Fibroblast of lung (primary cell): ENCODE data around the gene NUP133. TPM values are rescaled to one million over a fixed set of nuclear protein-coding genes. Genes with fewer than 3 reads are reported as not detected.

Source experiments
- DNase-seq, 2 donors: peaks; one replicate each; pipeline versions ENCODE4 v3.0.0 to v3.0.0-alpha.2; 2010; ENCODE audit warnings: low read depth in 2 of 2
- H2AFZ ChIP-seq: 2 replicates; pipeline ENCODE4 v1.5.1; 2012; ENCODE audit warnings: low read length, control low read depth, inconsistent platforms
- H3K27ac ChIP-seq: 2 replicates; pipeline ENCODE4 v1.5.1; 2011; ENCODE audit warnings: low read length, control low read depth; ENCODE audit not compliant: insufficient read depth
- H3K27me3 ChIP-seq: 2 replicates; pipeline ENCODE4 v1.5.1; 2011; ENCODE audit warnings: mild to moderate bottlenecking, low read length; ENCODE audit not compliant: control insufficient read depth, insufficient read depth
- H3K36me3 ChIP-seq: 2 replicates; pipeline ENCODE4 v1.5.1; 2011; ENCODE audit warnings: low read length; ENCODE audit not compliant: control insufficient read depth, insufficient read depth
- H3K4me1 ChIP-seq: 2 replicates; pipeline ENCODE4 v1.5.1; 2011; ENCODE audit warnings: low read length; ENCODE audit not compliant: control insufficient read depth, insufficient read depth; ENCODE audit errors: extremely low read depth
- H3K4me2 ChIP-seq: 2 replicates; pipeline ENCODE4 v1.5.1; 2011; ENCODE audit warnings: low read length, control low read depth; ENCODE audit not compliant: insufficient read depth; ENCODE audit errors: extremely low read depth
- H3K4me3 ChIP-seq, 4 experiments: fragments of 200-600 bp in 1 of 4; sonication (generic) in 1 of 4; replicated peaks in 1 of 4; 2 replicates each; pipeline ENCODE4 v1.5.1; 2011 to 2016; ENCODE audit warnings: low read length in 4 of 4, low read depth in 3 of 4, mild to moderate bottlenecking in 3 of 4, control low read depth in 2 of 4, inconsistent platforms in 1 of 4, mixed read lengths in 1 of 4; ENCODE audit not compliant: insufficient read depth in 1 of 4; ENCODE audit errors: control extremely low read depth in 1 of 4
- H3K79me2 ChIP-seq: 2 replicates; pipeline ENCODE4 v1.5.1; 2012; ENCODE audit warnings: mild to moderate bottlenecking, low read length, inconsistent platforms; ENCODE audit not compliant: control insufficient read depth, insufficient read depth
- H3K9ac ChIP-seq: 2 replicates; pipeline ENCODE4 v1.5.1; 2011; ENCODE audit warnings: mild to moderate bottlenecking, low read length, control low read depth; ENCODE audit not compliant: insufficient read depth
- H3K9me3 ChIP-seq: 2 replicates; pipeline ENCODE4 v1.5.1; 2012; ENCODE audit warnings: low read depth, low read length; ENCODE audit not compliant: control insufficient read depth, insufficient read depth
- H4K20me1 ChIP-seq: 2 replicates; pipeline ENCODE4 v1.5.1; 2011; ENCODE audit warnings: low read length; ENCODE audit not compliant: control insufficient read depth, insufficient read depth; ENCODE audit errors: extremely low read depth
- EZH2 ChIP-seq: IDR thresholded peaks from 2 replicates; pipeline ENCODE4 v1.5.1; 2012; ENCODE audit warnings: low read length, control low read depth, mild to moderate bottlenecking; ENCODE audit errors: missing control alignments
- polyA plus RNA-seq, 2 donors: library from polyadenylated mRNA; depleted of rRNA in 1 of 2; stranded (reverse) in 1 of 2; unstranded in 1 of 2; fragments of >200 nt; gene quantifications; 2 replicates each; pipeline ENCODE4 v1.2.1, GENCODE V29; 2011 to 2012; ENCODE audit warnings: missing spikeins in 1 of 2
- total RNA-seq: library from RNA; depleted of rRNA; stranded (reverse); fragments of >200 nt; gene quantifications from 2 replicates; pipeline ENCODE4 v1.2.1, GENCODE V29; 2014
- TF ChIP-seq, protein P1 (sequence below), 2 donors: IDR thresholded peaks in 1 of 2; conservative IDR thresholded peaks in 1 of 2; 1 replicate in 1 of 2; 2 replicates in 1 of 2; pipeline ENCODE4 v1.5.1; 2011 to 2012; ENCODE audit warnings: low read length in 2 of 2, control low read depth in 1 of 2, inconsistent platforms in 1 of 2, low read depth in 1 of 2, mild to moderate bottlenecking in 1 of 2

NUP133 gene
- total and polyA plus RNA-seq, 2 donors (not counting 1 experiment from before 2014, with no cell fraction given): 20.8 to 31.9 TPM

- Histone ChIP-seq H3K79me2 (no peaks in the 10 kb centered on the region), H3K27ac (no peak overlapping the region), H3K4me2 (no peak overlapping the region), H2AFZ (no peak overlapping the region), H3K9me3 (no peaks in the 10 kb centered on the region), H3K9ac (no peak overlapping the region), H3K36me3 (peaks cover 2% of the 10 kb centered on the region), H3K4me3 (no peak overlapping the region), H3K4me1 (no peaks in the 10 kb centered on the region), H3K27me3 (no peaks in the 10 kb centered on the region), H4K20me1 (no peaks in the 10 kb centered on the region)
- TF ChIP-seq, protein P1, sequence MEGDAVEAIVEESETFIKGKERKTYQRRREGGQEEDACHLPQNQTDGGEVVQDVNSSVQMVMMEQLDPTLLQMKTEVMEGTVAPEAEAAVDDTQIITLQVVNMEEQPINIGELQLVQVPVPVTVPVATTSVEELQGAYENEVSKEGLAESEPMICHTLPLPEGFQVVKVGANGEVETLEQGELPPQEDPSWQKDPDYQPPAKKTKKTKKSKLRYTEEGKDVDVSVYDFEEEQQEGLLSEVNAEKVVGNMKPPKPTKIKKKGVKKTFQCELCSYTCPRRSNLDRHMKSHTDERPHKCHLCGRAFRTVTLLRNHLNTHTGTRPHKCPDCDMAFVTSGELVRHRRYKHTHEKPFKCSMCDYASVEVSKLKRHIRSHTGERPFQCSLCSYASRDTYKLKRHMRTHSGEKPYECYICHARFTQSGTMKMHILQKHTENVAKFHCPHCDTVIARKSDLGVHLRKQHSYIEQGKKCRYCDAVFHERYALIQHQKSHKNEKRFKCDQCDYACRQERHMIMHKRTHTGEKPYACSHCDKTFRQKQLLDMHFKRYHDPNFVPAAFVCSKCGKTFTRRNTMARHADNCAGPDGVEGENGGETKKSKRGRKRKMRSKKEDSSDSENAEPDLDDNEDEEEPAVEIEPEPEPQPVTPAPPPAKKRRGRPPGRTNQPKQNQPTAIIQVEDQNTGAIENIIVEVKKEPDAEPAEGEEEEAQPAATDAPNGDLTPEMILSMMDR (conservative IDR thresholded peaks at IDR 0.05 in 1 of 2, IDR thresholded peaks at IDR 0.05 in 1 of 2; ENCODE audit: low read depth in 1 of 2, low read length in 2 of 2): no peak
- no peak for TF ChIP-seq EZH2
- DNase-seq: no peak
Measured at GRCh38 chr1:229535230-229535629, 27.1 kb upstream of the NUP133 start.

DNA sequence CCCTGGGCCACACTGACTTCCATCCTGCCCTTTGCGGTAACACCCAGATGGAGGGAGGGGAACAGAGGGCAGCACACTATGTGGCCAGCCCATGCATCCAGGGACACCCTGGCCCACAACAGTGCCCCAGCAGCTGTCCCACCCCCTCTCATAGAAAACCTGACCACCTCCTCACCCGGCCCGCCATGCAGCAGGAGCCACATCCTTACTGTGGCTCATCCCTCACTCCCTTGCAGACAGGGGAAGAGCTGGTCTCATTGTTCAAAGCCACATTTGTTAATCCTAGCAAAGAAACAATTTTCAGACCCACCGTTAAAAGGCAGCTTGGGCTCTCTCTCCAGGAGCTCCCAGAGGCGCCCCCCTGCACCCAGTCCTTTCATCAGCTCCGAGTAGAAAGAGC lies 23.2 kb upstream of the NUP133 start:
- Histone ChIP-seq H3K79me2 (no peaks in the 10 kb centered on the region), H2AFZ (no peak overlapping the region), H3K4me2 (no peak overlapping the region), H3K27me3 (no peaks in the 10 kb centered on the region), H3K9me3 (no peaks in the 10 kb centered on the region), H4K20me1 (no peaks in the 10 kb centered on the region), H3K36me3 (peaks cover 7% of the 10 kb centered on the region), H3K4me1 (no peaks in the 10 kb centered on the region), H3K9ac (no peak overlapping the region), H3K27ac (no peak overlapping the region), H3K4me3 (no peak overlapping the region)
- DNase-seq: no peak
- no peak for TF ChIP-seq EZH2
- TF ChIP-seq, protein P1 (conservative IDR thresholded peaks at IDR 0.05 in 1 of 2, IDR thresholded peaks at IDR 0.05 in 1 of 2; ENCODE audit: low read depth in 1 of 2, low read length in 2 of 2): no peak

DNA sequence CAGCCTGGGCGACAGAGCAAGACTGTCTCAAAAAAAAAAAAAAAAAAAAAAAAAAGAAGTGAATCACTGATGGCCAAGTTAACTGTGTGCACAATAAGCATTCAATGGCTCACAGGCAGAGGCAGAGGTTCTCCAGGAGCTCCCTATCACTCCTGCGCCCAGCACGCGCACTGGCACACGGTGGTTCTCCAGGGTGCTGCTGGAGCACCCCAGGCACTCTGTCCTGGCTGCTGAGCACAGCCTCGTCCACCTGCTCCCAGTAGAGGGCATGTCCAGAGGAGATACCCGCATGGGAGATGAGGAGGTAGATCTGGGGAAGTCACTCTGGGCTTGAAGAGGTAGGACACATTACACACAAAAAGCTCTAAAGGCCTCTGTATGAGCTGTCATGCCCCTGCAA lies 21.5 kb upstream of the NUP133 start:
- DNase-seq: no peak
- Histone ChIP-seq H3K27me3 (no peaks in the 10 kb centered on the region), H3K79me2 (no peaks in the 10 kb centered on the region), H3K4me3 (no peak overlapping the region), H3K27ac (no peak overlapping the region), H3K36me3 (peaks cover 7% of the 10 kb centered on the region), H2AFZ (no peak overlapping the region), H3K9me3 (no peaks in the 10 kb centered on the region), H4K20me1 (no peaks in the 10 kb centered on the region), H3K4me1 (no peaks in the 10 kb centered on the region), H3K9ac (no peak overlapping the region), H3K4me2 (no peak overlapping the region)
- TF ChIP-seq, protein P1 (conservative IDR thresholded peaks at IDR 0.05 in 1 of 2, IDR thresholded peaks at IDR 0.05 in 1 of 2; ENCODE audit: low read depth in 1 of 2, low read length in 2 of 2): no peak
- TF ChIP-seq EZH2: no peak
